Kidney (tissue), 14 donors: Measurements from ENCODE around the gene AMIGO1. TPM values are rescaled to one million over a fixed set of nuclear protein-coding genes. Genes with fewer than 3 reads are reported as not detected.

ENCODE experiments used
- DNase-seq, 5 donors: peaks; one replicate each; pipeline ENCODE4 v3.0.0-alpha.2; 2013 to 2020
- FAIRE-seq: peaks from 2 replicates; lab custom pipeline; 2012; peaks lifted over from hg19 to GRCh38; lab: Jason Lieb, UNC
- H3K27ac ChIP-seq, 2 donors: one replicate each; pipeline ENCODE4 v1.7.0; 2013; ENCODE audit warnings: low read depth in 2 of 2, low read length in 2 of 2, inconsistent platforms in 1 of 2
- H3K27me3 ChIP-seq: one replicate; pipeline ENCODE4 v1.7.1; 2013; ENCODE audit warnings: low read length, inconsistent platforms; ENCODE audit not compliant: control insufficient read depth, insufficient read depth
- H3K36me3 ChIP-seq, 3 donors: one replicate each; pipeline versions ENCODE4 v1.7.0 to v1.7.1; 2013; ENCODE audit warnings: low read length in 3 of 3, control low read depth in 1 of 3, inconsistent platforms in 1 of 3; ENCODE audit not compliant: insufficient read depth in 3 of 3, control insufficient read depth in 2 of 3
- H3K4me1 ChIP-seq, 3 donors: one replicate each; pipeline versions ENCODE4 v1.7.0 to v1.7.1; 2013; ENCODE audit warnings: low read length in 3 of 3, inconsistent platforms in 1 of 3, low read depth in 1 of 3; ENCODE audit not compliant: control insufficient read depth in 2 of 3, insufficient read depth in 2 of 3
- H3K4me3 ChIP-seq, 3 donors: one replicate each; pipeline versions ENCODE4 v1.7.0 to v1.8.1; 2013; ENCODE audit warnings: low read length in 3 of 3, control low read depth in 1 of 3, inconsistent platforms in 1 of 3
- H3K9ac ChIP-seq, 3 donors: one replicate each; pipeline versions ENCODE4 v1.7.0 to v1.7.1; 2013; ENCODE audit warnings: low read length in 3 of 3, control low read depth in 1 of 3, inconsistent platforms in 1 of 3
- H3K9me3 ChIP-seq, 3 donors: one replicate each; pipeline versions ENCODE4 v1.7.0 to v1.7.1; 2013; ENCODE audit warnings: low read length in 3 of 3, control low read depth in 1 of 3, inconsistent platforms in 1 of 3; ENCODE audit not compliant: control insufficient read depth in 2 of 3, insufficient read depth in 1 of 3
- intact Hi-C: fragments of 100-400 bp; cut with DNase I; formaldehyde crosslinking; loops from one replicate; pipeline ENCODE4 v1.11.1; 2022
- polyA plus RNA-seq: library from polyadenylated mRNA; stranded (reverse); fragments of 350-450 nt; fragmentation: Illumina TruSeq; extraction: RNeasy Lipid Tissue Mini Kit (QIAGEN cat#74804); gene quantifications from one replicate; pipeline ENCODE4 v1.2.3, GENCODE V29; 2014; ENCODE audit warnings: low read depth, low replicate concordance; ENCODE audit not compliant: insufficient read depth
- total RNA-seq: library from RNA; stranded (reverse); fragmentation: NEBNext Ultra II Directional; extraction: Animal tissue kit (Norgen Biotek cat#: 25700); gene quantifications from one replicate; pipeline ENCODE4 v1.2.1, GENCODE V29; 2021
- TF ChIP-seq, protein P1 (sequence below): IDR thresholded peaks from 3 replicates; pipeline ENCODE4 v1.5.1; 2012; ENCODE audit warnings: mild to moderate bottlenecking, moderate library complexity, borderline replicate concordance; ENCODE audit not compliant: insufficient read depth; ENCODE audit errors: extremely low read depth
- donor health status: control.
- donor health status: control.
- donor health status: control.
- donor health status: control.
- donor health status: control.
- donor health status: DM: yes; HTN: yes; CAD: no.
- donor health status: Normal renal cell carcinoma (clear cell type).

The AMIGO1 gene
- total and polyA plus RNA-seq, 2 donors from 2014 or later: 5.1 to 8.5 TPM

DNA sequence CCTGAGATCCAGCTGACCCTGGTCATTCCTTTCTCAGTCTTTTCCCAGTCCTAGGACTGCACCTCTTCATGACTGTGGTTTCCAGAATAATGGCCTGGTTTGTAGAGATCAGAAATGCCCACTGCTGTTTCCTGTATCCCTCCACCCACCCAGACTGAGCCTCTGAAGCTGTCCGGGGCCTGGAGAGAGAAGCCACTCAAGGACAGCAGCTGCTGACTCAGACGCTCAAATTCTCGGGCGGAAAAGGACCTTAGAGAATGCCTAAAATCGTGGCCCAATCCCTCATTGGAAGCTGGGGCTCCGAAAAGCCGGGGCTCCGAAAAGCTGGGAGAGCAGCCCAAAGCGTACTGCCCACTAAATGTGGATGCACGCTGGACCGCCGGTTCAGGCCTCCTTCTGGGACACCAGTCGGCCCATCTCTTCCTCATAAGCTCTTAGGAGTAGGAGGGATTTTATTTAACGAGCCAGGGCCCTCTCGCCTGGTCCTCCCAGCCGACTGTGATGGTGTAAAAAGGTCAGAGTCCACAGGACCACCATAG is 22.4 kb upstream of the AMIGO1 start:
- H3K4me1 ChIP-seq: peaks cover 0 to 4% (median 0%) of the 10 kb centered on the region in 3 donors
- H3K27ac ChIP-seq: no peak overlapping the region
- DNase-seq (peak in 1 of 5 donors; percentile 79), FAIRE-seq (no peak)
- H3K27me3 ChIP-seq: no peaks in the 10 kb centered on the region
- H3K4me3 ChIP-seq: no peak overlapping the region
- no peaks in the 10 kb centered on the region for H3K9me3 ChIP-seq
- H3K9ac ChIP-seq: peak overlapping the region in 1 of 3 donors; percentile 0
- no peaks in the 10 kb centered on the region for H3K36me3 ChIP-seq
- TF ChIP-seq, protein P1, sequence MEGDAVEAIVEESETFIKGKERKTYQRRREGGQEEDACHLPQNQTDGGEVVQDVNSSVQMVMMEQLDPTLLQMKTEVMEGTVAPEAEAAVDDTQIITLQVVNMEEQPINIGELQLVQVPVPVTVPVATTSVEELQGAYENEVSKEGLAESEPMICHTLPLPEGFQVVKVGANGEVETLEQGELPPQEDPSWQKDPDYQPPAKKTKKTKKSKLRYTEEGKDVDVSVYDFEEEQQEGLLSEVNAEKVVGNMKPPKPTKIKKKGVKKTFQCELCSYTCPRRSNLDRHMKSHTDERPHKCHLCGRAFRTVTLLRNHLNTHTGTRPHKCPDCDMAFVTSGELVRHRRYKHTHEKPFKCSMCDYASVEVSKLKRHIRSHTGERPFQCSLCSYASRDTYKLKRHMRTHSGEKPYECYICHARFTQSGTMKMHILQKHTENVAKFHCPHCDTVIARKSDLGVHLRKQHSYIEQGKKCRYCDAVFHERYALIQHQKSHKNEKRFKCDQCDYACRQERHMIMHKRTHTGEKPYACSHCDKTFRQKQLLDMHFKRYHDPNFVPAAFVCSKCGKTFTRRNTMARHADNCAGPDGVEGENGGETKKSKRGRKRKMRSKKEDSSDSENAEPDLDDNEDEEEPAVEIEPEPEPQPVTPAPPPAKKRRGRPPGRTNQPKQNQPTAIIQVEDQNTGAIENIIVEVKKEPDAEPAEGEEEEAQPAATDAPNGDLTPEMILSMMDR: no peak
- intact Hi-C loops: loop anchor here (5.0 to 10.0 kb wide), 2 partner anchors 40 to 93 kb away; partner anchors contain the start of gene CYB561D1

DNA sequence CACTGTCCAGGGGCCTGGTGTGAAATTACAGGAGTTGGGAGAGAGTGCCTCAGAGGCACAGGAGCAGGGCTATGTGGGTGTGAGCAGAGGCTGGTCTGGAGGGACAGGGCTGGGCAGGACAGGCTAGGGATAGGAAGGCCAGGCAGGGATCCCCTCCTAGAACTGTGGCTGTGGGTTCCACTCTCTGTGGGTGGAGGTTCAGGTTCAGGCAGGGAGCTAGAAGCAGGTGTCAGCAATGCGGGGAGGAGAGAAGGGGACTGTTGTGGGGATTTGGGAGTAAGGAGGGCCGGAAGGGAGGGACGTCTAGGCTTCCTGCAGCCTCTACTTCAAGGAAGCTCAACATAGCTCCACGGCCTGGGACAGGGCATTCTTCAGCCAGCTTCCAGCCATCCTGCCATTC is 21.9 kb upstream of the AMIGO1 start:
- Histone ChIP-seq H3K9ac (peak overlapping the region in 1 of 3 donors; percentile 0), H3K4me1 (peaks cover 0 to 4% (median 0%) of the 10 kb centered on the region in 3 donors), H3K4me3 (no peak overlapping the region), H3K27ac (no peak overlapping the region), H3K27me3 (no peaks in the 10 kb centered on the region), H3K36me3 (no peaks in the 10 kb centered on the region), H3K9me3 (no peaks in the 10 kb centered on the region)
- intact Hi-C loops: loop anchor here (5.0 to 10.0 kb wide), 2 partner anchors 39 to 93 kb away; partner anchors contain the start of gene CYB561D1
- TF ChIP-seq, protein P1: no peak
- FAIRE-seq: no peak
- peak in 1 of 5 donors; percentile 38 for DNase-seq

DNA sequence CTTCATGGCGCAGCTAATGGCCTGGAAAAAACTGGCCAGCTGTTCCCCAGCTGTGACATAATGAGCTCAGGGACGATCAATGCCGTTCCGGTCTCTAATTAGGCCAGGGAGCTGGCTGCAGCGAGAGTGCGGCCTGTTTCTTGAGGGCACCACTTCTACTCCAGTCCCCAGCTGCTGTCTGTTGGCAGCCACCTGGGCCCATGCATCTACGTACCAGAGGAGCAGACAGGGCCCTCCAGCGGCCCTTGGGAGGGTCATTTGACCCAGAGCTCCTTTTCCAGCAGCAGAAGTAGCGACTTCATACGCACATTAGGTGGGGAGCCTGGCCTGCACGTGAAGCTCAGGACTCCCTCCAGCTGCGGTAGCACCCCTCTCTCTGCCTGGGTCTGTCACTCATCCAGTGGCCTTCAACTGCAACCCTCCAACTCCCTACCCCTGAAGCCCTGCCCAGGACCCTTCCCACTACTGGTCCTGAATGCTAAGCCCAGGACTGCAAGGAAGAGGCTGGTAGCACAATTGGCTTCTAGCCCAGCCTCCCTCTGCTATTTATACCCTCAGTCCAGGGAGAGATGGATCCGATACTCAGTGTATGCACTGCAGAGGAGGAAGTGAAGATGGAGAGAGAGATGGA is 21.0 kb upstream of the AMIGO1 start:
- H3K36me3 ChIP-seq: no peaks in the 10 kb centered on the region
- intact Hi-C loops: loop anchor here (5.0 to 10.0 kb wide), 2 partner anchors 38 to 94 kb away; partner anchors contain the start of gene CYB561D1
- no peak overlapping the region for H3K27ac ChIP-seq
- H3K4me3 ChIP-seq: no peak overlapping the region
- DNase-seq: peak in 3 of 5 donors; percentile 70 to 78 (median 75)
- TF ChIP-seq, protein P1: no peak
- H3K9ac ChIP-seq: peak overlapping the region in 1 of 3 donors; percentile 19
- peaks cover 0 to 4% (median 0%) of the 10 kb centered on the region in 3 donors for H3K4me1 ChIP-seq
- no peak for FAIRE-seq
- no peaks in the 10 kb centered on the region for H3K9me3 ChIP-seq
- no peaks in the 10 kb centered on the region for H3K27me3 ChIP-seq
